C4-2B (cell line): Measurements from ENCODE around the gene MATN1.

Experiments used
- CTCF ChIP-seq: fragments of 450-650 bp; conservative IDR thresholded peaks from 2 replicates; pipeline ENCODE4 v1.5.1; 2017; ENCODE audit warnings: mild to moderate bottlenecking
- ZFX ChIP-seq: fragments of 450-650 bp; IDR thresholded peaks from 2 replicates; pipeline ENCODE4 v1.6.1; 2017

- TF ChIP-seq CTCF (no peak), ZFX (no peak)
These were observed 8.5 kb upstream of the MATN1 start for GRCh38 chr1:30731806-30732276.
